ENCODE measurements around the gene MATK.

The MATK gene

GRCh38 chr19:3778899-3779723 lies 7.1 kb downstream of the MATK start:
- DNase-seq (ENCODE audit: low read depth): no peak
- in situ Hi-C loops (cut with HindIII; ENCODE audit: low sequenced_read_pairs): no loop called here
- no peak overlapping the region for H3K4me3 ChIP-seq (ENCODE audit: low read depth, low read length)
- no peak for TF ChIP-seq CTCF (IDR thresholded peaks at IDR 0.05; ENCODE audit: low read depth, low read length, missing control alignments)

GRCh38 chr19:3778104-3778867 lies 7.9 kb downstream of the MATK start:
- DNase-seq (ENCODE audit: low read depth): no peak
- TF ChIP-seq CTCF (IDR thresholded peaks at IDR 0.05; ENCODE audit: low read depth, low read length, missing control alignments): no peak
- no peak overlapping the region for H3K4me3 ChIP-seq (ENCODE audit: low read depth, low read length)
- in situ Hi-C loops (cut with HindIII; ENCODE audit: low sequenced_read_pairs): no loop called here

- DNase-seq (ENCODE audit: low read depth): no peak
- in situ Hi-C loops (cut with HindIII; ENCODE audit: low sequenced_read_pairs): no loop called here
- no peak for TF ChIP-seq CTCF (IDR thresholded peaks at IDR 0.05; ENCODE audit: low read depth, low read length, missing control alignments)
- H3K4me3 ChIP-seq (ENCODE audit: low read depth, low read length): no peak overlapping the region
These were observed 9.6 kb downstream of the MATK start for GRCh38 chr19:3776479-3777040.

GRCh38 chr19:3775831-3776230 lies 10.3 kb downstream of the MATK start:
- no peak for DNase-seq (ENCODE audit: low read depth)
- no peak for TF ChIP-seq CTCF (IDR thresholded peaks at IDR 0.05; ENCODE audit: low read depth, low read length, missing control alignments)
- in situ Hi-C loops (cut with HindIII; ENCODE audit: low sequenced_read_pairs): no loop called here
- no peak overlapping the region for H3K4me3 ChIP-seq (ENCODE audit: low read depth, low read length)

GRCh38 chr19:3775374-3775711 lies 10.8 kb downstream of the MATK start:
- DNase-seq (ENCODE audit: low read depth): no peak
- H3K4me3 ChIP-seq (ENCODE audit: low read depth, low read length): no peak overlapping the region
- TF ChIP-seq CTCF (IDR thresholded peaks at IDR 0.05; ENCODE audit: low read depth, low read length, missing control alignments): no peak
- in situ Hi-C loops (cut with HindIII; ENCODE audit: low sequenced_read_pairs): no loop called here

GRCh38 chr19:3774621-3775373 lies 11.4 kb downstream of the MATK start:
- in situ Hi-C loops (cut with HindIII; ENCODE audit: low sequenced_read_pairs): no loop called here
- H3K4me3 ChIP-seq (ENCODE audit: low read depth, low read length): no peak overlapping the region
- no peak for TF ChIP-seq CTCF (IDR thresholded peaks at IDR 0.05; ENCODE audit: low read depth, low read length, missing control alignments)

More at GRCh38 chr19:3774621-3775373, 11.4 kb downstream of the MATK start:
- no peak for DNase-seq (ENCODE audit: low read depth)

Measured in astrocyte of the cerebellum (primary cell).